Osteoblast (primary cell): ENCODE data around the gene THPO. TPM values are rescaled to one million over a fixed set of nuclear protein-coding genes. Genes with fewer than 3 reads are reported as not detected.

Experiments used
- DNase-seq: peaks from one replicate; pipeline ENCODE4 v3.0.0; 2011; ENCODE audit warnings: low spot score, mixed read lengths; ENCODE audit not compliant: insufficient read length; ENCODE audit errors: missing footprints
- H2AFZ ChIP-seq: 2 replicates; pipeline ENCODE4 v1.6.0; 2011; ENCODE audit warnings: mild to moderate bottlenecking, low read length
- H3K27ac ChIP-seq: 2 replicates; pipeline ENCODE4 v1.5.1; 2011; ENCODE audit warnings: mild to moderate bottlenecking, low read depth, low read length, moderate library complexity
- H3K27me3 ChIP-seq: 2 replicates; pipeline ENCODE4 v1.6.0; 2012; ENCODE audit warnings: mild to moderate bottlenecking, control low read depth, inconsistent platforms, low read length, moderate library complexity; ENCODE audit not compliant: insufficient read depth
- H3K36me3 ChIP-seq: 2 replicates; pipeline ENCODE4 v1.5.1; 2011; ENCODE audit warnings: mild to moderate bottlenecking, low read length, control low read depth, moderate library complexity; ENCODE audit not compliant: insufficient read depth
- H3K4me1 ChIP-seq: 2 replicates; pipeline ENCODE4 v1.5.1; 2011; ENCODE audit warnings: mild to moderate bottlenecking, low read length, control low read depth, moderate library complexity; ENCODE audit not compliant: insufficient read depth
- H3K4me2 ChIP-seq: 2 replicates; pipeline ENCODE4 v1.6.0; 2011; ENCODE audit warnings: mild to moderate bottlenecking, low read length; ENCODE audit not compliant: insufficient read depth
- H3K4me3 ChIP-seq: fragments of 200-600 bp; sonication (generic); 3 replicates; pipeline ENCODE4 v1.5.1; 2012; ENCODE audit warnings: mild to moderate bottlenecking, low read length, inconsistent platforms; ENCODE audit not compliant: insufficient read depth
- H3K79me2 ChIP-seq: 2 replicates; pipeline ENCODE4 v1.6.0; 2012; ENCODE audit warnings: mild to moderate bottlenecking, low read length, control low read depth, inconsistent platforms; ENCODE audit not compliant: insufficient read depth
- H3K9me3 ChIP-seq: 2 replicates; pipeline ENCODE4 v1.5.1; 2011; ENCODE audit warnings: low read depth, low read length, control low read depth
- H4K20me1 ChIP-seq: 2 replicates; pipeline ENCODE4 v1.6.0; 2012; ENCODE audit warnings: mild to moderate bottlenecking, low read length, control low read depth; ENCODE audit not compliant: insufficient read depth
- CTCF ChIP-seq: IDR thresholded peaks from 2 replicates; pipeline ENCODE4 v1.5.1; 2011; ENCODE audit warnings: mild to moderate bottlenecking, low read depth, low read length, moderate library complexity; ENCODE audit errors: extremely low read depth
- total RNA-seq: library from RNA; depleted of rRNA; stranded (reverse); fragments of >200 nt; gene quantifications from 2 replicates; pipeline ENCODE4 v1.2.3, GENCODE V29; 2012

The THPO gene
- total RNA-seq, 1 donor = not detected

DNA sequence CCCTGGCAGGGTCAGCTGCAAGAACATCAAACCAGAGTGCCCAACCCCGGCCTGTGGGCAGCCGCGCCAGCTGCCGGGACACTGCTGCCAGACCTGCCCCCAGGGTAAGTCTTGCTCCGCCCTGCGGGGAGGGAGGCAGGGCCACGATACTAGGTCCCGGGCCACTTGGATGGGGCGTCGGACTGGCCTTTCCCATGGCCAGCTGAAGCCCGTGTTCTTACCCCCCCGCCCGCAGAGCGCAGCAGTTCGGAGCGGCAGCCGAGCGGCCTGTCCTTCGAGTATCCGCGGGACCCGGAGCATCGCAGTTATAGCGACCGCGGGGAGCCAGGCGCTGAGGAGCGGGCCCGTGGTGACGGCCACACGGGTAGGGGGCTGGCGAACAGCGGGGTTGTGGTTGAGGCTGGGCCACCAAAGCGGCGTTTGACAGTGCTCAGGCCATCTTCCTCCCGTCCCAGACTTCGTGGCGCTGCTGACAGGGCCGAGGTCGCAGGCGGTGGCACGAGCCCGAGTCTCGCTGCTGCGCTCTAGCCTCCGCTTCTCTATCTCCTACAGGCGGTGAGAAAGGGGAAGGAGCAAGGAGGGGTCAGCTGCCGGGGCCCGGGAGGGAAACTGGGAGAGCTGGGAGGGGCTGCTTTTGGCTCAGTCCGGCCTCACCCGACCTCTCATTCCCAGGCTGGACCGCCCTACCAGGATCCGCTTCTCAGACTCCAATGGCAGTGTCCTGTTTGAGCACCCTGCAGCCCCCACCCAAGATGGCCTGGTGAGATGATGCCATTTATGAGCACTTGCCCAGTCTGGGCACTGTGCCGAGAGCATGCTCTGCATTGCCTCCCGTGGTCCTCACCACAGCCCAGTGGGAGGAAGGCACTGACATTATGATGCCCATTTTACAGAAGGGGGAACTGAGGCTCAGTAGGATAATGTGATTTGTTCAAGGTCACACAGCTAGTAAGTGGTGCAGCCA lies 3.5 kb upstream of the THPO start:
- DNase-seq = peak; percentile 90
- Histone ChIP-seq H3K27ac (no peak overlapping the region), H3K36me3 (no peaks in the 10 kb centered on the region), H3K27me3 (peaks cover 52% of the 10 kb centered on the region), H2AFZ (no peak overlapping the region), H3K4me2 (no peak overlapping the region), H3K9me3 (no peaks in the 10 kb centered on the region), H3K4me3 (no peak overlapping the region), H4K20me1 (no peaks in the 10 kb centered on the region), H3K4me1 (no peaks in the 10 kb centered on the region), H3K79me2 (no peaks in the 10 kb centered on the region)
- no peak for TF ChIP-seq CTCF

GRCh38 chr3:184380627-184381260 lies 2.7 kb upstream of the THPO start:
- no peak for TF ChIP-seq CTCF
- no peak overlapping the region for H3K27ac ChIP-seq
- peak overlapping the region; percentile 19 for H3K4me3 ChIP-seq
- H3K4me2 ChIP-seq = peak overlapping the region; percentile 60
- H3K27me3 ChIP-seq = peaks cover 59% of the 10 kb centered on the region
- no peaks in the 10 kb centered on the region for H3K36me3 ChIP-seq
- H2AFZ ChIP-seq = no peak overlapping the region
- H3K79me2 ChIP-seq = no peaks in the 10 kb centered on the region
- no peaks in the 10 kb centered on the region for H4K20me1 ChIP-seq
- no peaks in the 10 kb centered on the region for H3K9me3 ChIP-seq
- DNase-seq = peak; percentile 91
- no peaks in the 10 kb centered on the region for H3K4me1 ChIP-seq

DNA sequence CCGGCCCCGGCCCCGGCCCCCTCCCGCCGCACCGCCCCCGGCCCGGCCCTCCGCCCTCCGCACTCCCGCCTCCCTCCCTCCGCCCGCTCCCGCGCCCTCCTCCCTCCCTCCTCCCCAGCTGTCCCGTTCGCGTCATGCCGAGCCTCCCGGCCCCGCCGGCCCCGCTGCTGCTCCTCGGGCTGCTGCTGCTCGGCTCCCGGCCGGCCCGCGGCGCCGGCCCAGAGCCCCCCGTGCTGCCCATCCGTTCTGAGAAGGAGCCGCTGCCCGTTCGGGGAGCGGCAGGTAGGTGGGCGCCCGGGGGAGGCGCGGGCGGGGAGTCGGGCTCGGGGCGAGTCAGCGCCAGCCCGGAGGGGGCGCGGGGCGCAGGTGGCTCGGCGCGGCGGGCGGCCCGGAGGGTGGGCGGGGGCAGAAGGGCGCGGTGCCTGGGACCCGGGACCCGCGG lies 2.2 kb upstream of the THPO start:
- peak overlapping the region; percentile 60 for H3K4me2 ChIP-seq
- no peaks in the 10 kb centered on the region for H3K79me2 ChIP-seq
- TF ChIP-seq CTCF = no peak
- no peak overlapping the region for H3K4me3 ChIP-seq
- no peaks in the 10 kb centered on the region for H3K36me3 ChIP-seq
- H2AFZ ChIP-seq = no peak overlapping the region
- H4K20me1 ChIP-seq = no peaks in the 10 kb centered on the region
- peak; percentile 99 for DNase-seq
- H3K9me3 ChIP-seq = no peaks in the 10 kb centered on the region
- peaks cover 64% of the 10 kb centered on the region for H3K27me3 ChIP-seq
- no peaks in the 10 kb centered on the region for H3K4me1 ChIP-seq
- no peak overlapping the region for H3K27ac ChIP-seq
